SH-SY5Y (cell line): ENCODE results near the gene ZNF780B.

Experiments
- GATA2 ChIP-seq: IDR thresholded peaks from 2 replicates; pipeline ENCODE4 v1.6.1; 2011; ENCODE audit warnings: mild to moderate bottlenecking, low read depth, low read length
- GATA3 ChIP-seq: IDR thresholded peaks from 2 replicates; pipeline ENCODE4 v1.6.1; 2011; ENCODE audit warnings: low read depth, mild to moderate bottlenecking, low read length, moderate library complexity

GRCh38 chr19:40078377-40078776 is 22.3 kb upstream of the ZNF780B start:
- no peak for TF ChIP-seq GATA2
- no peak for TF ChIP-seq GATA3
